HPDE6-E6E7 (cell line): ENCODE results near the gene RPS6KB2.

Experiments
- DNase-seq: peaks from one replicate; pipeline ENCODE4 v3.0.0; 2011; ENCODE audit warnings: missing footprints; ENCODE audit errors: extremely low spot score

The RPS6KB2 gene

DNA sequence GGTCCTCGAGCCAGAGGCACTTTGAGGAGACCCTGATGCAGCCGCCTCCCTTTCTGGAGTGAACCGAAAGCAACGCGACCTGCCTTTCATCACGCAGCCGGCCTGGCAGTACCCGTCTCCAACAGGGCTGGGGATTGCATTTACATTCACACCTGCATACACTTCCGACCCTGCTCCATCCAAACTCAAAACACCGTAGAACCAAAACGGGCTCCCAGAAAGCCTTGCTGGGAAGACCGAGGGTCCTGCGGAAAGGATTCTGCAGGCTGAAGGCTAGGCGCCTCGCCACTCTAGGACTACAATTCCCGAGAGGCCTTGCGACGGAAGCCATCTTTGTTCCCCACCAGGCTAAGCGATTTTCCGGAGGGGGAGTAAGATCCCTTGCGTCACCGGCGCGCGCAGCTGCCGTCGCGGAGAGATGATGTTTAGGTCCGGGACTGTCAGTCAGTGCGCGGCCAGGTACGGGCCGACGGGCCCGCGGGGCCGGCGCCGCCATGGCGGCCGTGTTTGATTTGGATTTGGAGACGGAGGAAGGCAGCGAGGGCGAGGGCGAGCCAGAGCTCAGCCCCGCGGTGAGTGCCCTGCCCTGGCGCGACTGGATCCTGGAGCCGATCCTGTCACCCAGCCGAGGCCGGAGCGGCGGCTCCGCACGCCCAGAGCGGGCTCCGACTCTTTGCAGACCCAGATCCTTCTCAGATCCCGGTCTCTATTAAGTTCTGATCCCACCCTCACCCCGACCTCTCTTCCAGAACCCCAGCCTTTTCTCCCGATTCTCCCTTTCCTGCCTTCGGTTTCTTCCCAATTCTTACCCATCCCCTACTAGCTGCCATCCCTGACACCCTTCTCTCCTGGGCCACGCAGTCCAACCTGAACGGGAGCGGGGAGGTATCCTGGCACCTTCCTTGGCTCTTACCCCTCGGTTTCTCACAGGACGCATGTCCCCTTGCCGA is at the start of gene RPS6KB2:
Gene RPS6KB2 (plus strand): TSS at position 443 of the 950 bp plus-strand sequence. CDS start 52 bp downstream, at position 495.
- peak; percentile 98 for DNase-seq

DNA sequence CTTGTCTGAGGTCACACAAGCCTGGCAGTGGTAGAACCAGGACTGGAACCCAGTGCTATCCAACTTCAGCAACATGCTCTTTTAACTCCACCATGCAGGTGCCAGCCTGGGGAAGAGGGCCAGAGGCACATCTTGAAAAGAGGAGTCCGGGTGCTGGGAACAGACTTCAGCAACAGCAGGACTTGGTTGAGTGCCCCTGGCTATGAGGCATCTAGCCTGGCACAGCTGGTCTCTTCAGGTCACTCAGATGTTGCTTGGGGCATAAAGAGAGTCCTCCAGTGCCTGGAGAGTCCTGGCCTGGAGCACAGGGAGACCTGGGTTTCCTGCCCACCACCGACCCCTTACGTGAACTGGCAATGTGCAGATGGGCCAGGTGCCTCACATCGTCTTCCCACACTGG is 49.8 kb upstream of the RPS6KB2 start:
- no peak for DNase-seq

- DNase-seq, result peak; percentile 73
Observed at GRCh38 chr11:67379061-67380058, 48.9 kb upstream of the RPS6KB2 start.

GRCh38 chr11:67381244-67381972 is 46.9 kb upstream of the RPS6KB2 start:
- no peak for DNase-seq

DNA sequence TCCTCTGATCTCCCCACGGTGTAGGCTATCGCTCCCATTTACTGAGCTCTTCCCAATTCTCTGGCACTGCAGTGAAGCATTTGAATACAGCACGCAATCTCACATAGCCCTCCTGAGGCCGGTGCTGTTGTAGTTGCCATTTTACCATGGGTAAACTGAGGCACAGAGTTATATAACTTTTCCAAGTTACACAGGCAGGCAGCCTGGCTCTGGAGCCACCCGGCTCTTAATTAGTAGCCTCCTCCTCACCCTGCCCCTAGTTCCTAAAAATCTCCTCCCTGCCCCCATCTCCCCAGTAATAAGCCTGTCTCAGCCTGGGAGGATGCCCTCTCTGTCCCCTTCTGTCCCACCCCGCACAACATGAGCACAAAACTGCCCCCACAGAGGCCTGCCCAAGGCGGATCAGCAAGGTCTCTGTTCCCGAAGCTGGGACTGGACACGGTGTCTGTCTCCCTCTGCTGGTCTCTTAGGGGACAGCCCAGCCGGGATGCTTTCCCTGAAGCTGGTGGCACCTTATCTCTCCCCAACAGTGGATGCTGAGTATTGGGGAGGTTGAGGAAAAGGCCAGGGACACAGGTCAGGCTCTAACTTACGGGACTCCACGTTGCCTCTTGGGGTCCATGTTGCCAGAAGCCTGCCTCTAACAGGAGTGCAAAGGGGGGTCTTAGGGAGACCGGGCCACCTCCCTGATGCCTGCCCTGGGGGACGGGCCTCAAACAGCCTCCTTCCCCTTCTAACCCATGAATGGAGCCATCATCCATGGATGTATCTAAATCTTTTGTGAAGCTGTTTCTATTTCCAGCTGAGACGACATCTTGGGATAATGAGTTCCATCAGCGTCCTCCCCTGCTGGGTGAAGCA is 45.8 kb upstream of the RPS6KB2 start:
- no peak for DNase-seq

DNA sequence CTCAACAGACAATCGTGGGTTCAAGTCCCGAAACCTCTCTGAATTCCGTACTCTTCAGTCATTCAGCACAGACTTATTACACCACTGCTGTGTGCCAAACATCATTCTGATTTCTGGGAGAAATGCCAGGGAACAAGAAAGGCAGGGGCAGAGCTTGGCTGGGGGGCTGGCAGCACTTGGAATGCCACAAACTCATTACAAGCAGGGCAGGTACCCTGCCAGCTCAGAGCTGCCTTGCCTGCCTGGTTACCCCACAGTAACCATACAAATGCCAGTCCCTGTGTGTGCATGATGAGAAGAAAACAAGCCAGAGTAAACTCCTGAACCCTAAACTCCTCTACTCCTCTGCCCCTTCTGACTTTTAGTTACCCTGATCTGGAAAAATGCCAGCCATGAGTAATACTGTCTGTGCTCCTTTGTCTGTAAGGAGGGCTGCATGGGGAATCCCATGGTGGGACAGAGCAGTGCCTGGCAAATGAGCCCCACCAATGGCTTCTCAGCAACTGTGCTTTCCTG is 43.4 kb upstream of the RPS6KB2 start:
- no peak for DNase-seq

DNA sequence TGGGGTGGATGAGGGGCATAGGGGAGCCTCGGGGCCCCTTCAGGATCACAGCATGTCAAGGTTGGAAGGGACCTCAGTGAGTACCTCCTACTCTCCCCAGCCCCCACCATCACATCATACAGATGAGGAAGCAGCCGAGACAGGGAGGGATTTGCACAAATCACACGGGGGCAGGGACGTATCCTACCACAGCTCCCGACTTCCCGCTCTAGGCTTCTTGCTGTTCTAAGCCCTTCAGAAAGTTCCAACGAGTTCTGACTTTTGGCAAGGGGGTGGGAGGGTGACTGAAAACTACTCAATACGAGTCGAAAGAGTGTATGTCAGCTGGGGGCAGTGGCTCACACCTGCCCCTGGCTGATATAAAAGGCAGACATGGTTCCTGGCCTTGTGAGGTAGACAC is 41.2 kb upstream of the RPS6KB2 start:
- no peak for DNase-seq

GRCh38 chr11:67387518-67387917 is 40.8 kb upstream of the RPS6KB2 start:
- no peak for DNase-seq

GRCh38 chr11:67389477-67389876 is 38.8 kb upstream of the RPS6KB2 start:
- DNase-seq, result no peak

DNA sequence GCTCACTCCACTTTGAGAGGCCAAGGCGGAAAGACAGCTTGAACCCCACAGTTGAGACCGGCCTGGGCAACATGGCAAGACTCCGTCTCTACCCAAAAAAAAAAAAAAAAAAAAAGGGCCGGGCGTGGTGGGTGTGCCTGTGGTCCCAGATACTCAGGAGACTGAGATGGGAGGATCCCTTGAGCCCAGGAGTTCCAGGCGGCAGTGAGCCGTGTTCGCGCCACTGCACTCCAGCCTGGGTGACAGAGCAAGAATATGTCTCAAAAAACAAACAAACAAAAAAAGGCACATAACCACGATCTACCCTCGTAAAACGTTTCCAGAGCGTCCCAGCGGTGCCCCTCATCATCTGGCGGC is 37.4 kb upstream of the RPS6KB2 start:
- DNase-seq, result no peak

GRCh38 chr11:67391304-67392182 is 36.8 kb upstream of the RPS6KB2 start, which contains the start of gene RAD9A:
RAD9A (plus strand) TSS chr11:67391986; CDS start chr11:67392045, 59 bp downstream.
- DNase-seq, result peak; percentile 98

- DNase-seq, result no peak
Observed at GRCh38 chr11:67392183-67392715, 36.0 kb upstream of the RPS6KB2 start.

DNA sequence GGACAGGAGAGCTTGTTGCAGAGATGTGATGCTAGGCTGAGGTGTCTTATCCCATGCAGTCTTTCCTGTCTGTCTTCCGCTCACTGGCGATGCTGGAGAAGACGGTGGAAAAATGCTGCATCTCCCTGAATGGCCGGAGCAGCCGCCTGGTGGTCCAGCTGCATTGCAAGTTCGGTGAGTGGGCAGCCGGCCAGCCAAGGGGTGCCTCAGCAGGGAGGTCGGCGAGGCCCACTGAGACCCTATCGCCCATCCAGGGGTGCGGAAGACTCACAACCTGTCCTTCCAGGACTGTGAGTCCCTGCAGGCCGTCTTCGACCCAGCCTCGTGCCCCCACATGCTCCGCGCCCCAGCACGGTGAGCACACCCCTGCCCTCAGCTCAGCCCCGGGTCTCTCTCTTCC is 34.9 kb upstream of the RPS6KB2 start:
- no peak for DNase-seq

DNA sequence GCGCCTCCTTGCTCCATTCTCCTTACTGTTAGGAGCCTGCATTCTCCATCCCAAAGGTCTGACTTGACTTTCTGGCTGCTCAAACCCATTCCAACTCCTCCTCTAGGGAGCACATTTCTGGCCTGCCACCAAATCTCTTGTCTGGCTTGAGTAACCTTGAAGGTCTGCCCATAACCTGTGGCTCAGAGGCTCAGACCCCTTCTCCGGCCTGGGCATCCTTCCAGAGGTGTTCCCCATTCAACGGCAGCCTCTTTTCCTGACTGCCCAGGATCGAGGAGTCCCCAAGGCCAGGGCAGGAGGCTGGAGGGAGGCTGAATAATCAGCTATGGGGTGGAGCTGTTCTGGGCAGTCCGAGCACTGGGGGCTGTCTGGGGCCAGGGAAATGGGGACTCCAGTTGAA is 34.3 kb upstream of the RPS6KB2 start:
- no peak for DNase-seq

DNA sequence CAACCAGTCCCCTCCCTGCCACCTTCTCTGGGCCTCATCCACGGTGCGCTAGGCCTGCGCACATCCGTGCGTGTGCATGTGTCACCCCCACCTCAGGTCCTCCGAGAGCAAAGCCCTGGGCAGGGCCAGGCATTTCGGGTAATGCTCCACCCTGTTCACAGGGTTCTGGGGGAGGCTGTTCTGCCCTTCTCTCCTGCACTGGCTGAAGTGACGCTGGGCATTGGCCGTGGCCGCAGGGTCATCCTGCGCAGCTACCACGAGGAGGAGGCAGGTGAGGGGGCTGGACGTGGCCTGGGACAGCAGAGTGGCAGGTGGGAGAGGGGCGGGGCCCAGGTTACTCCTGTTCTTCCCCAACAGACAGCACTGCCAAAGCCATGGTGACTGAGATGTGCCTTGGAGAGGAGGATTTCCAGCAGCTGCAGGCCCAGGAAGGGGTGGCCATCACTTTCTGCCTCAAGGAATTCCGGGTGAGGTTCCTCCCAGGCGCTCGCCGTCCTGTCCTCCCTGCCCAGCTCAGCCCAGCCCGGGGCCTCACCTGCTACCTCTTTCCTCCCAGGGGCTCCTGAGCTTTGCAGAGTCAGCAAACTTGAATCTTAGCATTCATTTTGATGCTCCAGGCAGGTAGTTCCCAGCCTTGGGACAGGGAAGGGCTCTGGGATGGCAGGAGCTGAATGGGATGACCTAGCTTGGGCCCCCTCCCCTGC is 32.6 kb upstream of the RPS6KB2 start:
- DNase-seq, result no peak

GRCh38 chr11:67396259-67396581 is 32.1 kb upstream of the RPS6KB2 start:
- no peak for DNase-seq

- DNase-seq, result no peak
Observed at GRCh38 chr11:67396587-67397389, 31.5 kb upstream of the RPS6KB2 start.

DNA sequence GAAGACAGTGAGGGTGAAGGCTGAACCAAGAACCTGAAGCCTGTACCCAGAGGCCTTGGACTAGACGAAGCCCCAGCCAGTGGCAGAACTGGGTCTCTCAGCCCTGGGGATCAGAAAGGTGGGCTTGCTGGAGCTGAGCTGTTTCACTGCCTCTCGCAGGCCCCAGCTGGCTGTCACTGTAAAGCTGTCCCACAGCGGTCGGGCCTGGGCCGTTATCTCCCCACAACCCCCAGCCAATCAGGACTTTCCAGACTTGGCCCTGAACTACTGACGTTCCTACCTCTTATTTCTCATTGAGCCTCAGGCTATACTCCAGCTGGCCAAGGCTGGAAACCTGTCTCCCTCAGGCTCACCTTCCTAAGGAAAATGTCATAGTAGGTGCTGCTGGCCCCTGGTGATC is 30.8 kb upstream of the RPS6KB2 start:
- no peak for DNase-seq
